Measurements from ENCODE around the gene LAMA1.

LAMA1 gene

DNA sequence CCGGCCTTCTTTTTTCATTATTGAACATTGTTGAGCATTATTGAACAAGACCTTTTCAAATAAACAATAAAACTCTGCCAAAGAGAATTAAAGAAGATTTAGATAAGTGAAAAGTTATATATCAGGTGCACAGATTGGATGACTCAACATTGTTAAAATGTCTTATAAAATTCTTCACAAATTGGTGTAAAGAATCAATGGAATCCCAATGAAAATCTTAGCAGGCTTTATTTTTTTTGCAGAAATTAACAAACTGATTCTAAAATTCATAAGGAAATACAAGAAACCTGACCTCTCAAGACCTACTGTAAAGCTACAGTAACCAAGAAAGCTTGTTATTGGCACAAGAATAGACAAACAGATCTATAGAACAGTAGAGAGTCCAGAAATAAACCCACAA, 70.3 kb downstream of the LAMA1 start:
- DNase-seq = no peak

DNA sequence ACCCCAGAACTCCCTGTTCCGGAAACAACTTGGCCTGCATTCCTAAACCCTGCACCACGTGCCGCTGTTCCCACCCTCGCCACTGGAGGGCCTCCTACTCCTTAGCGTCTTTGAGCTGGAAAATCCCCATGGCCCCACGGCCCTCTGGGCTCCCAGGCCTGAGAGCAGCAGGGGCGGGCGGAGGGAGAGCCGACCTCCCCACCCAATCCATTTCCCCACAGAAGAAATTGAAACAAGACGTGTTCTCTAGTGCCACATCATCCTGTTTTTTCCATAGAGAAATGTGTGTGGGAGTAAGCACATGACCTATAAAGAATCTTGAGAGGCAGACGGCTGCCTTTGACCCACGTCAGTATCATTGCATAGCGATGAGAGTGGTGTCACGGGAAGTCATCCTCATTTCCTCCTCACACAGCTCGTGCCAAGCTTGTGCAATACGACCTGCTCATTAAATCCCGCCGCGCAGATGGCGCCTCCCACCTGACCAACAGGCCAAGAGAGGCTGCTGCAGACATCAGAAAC, 79.2 kb downstream of the LAMA1 start:
- DNase-seq = peak; percentile 96

DNA sequence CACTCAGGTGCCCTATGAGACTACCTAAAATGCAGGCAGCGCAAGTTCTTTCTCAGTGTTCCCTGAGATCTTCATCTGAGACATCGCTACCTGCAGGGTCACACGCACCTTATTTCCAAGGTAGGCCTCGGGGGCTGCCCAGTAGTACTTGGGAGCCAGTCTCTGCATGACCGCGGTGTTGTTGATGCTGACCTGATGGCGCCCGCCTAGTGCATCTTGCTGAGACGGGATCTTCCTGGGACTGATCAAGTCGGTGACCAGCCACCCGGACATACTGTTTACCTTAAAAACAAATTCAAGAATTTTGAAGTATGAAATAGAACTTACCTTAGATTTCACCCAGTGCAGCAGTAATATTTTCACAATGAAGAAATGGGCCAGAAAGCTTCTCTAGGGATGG, 80.1 kb downstream of the LAMA1 start:
- DNase-seq = no peak

DNA sequence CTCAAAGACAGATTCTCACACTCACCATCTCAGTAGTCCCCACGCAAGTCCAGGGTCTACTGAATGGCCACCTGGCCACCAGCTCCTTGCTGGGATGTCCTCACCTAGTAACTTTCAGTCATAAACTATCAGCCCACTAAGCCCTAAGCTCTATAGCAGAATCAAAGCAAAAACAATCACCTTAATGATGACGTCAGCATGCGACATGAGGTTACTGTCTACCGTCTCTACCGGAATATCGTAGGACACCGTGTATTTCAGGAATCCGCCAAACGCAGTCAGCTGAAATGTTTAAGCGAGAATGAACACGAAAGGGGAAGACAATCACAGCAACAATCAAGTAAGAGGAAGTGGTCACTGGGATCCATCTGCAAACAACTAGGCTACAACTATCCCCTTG, 81.8 kb downstream of the LAMA1 start:
- DNase-seq = no peak

DNA sequence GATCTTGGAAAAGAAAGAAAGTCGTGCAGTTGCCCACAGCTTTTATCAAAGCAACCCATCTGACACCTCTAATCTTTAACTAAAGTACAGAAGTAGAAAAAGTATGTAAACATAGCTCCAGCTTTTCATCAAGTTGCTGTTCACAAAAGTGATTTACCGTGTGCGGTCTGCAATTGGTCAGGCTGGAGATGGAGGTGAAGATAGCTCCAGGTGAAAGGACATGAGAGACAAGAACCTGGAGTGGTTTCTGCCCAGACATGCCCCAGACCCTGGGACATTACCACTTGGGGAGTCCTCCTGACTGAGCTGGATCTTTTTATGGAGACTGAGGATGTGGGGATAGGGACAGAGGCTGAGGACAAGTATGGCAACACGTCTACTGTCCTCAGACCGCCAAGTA, 82.7 kb downstream of the LAMA1 start:
- DNase-seq = no peak

DNA sequence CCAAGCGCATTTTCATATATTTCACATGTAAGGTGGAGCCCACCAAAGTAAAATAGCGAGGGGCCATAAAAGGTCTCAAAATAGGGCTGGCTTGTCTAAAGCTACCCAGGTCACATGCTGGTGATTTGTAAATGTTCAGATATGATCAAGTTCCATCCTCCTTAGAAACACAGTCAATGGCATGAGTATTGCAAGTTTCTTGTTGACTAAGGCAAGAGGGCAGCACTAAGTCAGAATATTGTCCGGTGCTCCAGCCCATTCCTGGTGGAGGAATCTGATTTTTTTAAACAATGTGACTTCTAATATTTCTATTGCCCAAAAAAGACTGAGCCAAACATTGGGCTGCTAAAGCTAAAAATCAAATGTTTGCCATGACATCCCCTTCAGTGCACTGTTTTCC, 85.1 kb downstream of the LAMA1 start:
- no peak for DNase-seq

- no peak for DNase-seq
These were observed 89.0 kb downstream of the LAMA1 start for GRCh38 chr18:7028625-7029024.

DNA sequence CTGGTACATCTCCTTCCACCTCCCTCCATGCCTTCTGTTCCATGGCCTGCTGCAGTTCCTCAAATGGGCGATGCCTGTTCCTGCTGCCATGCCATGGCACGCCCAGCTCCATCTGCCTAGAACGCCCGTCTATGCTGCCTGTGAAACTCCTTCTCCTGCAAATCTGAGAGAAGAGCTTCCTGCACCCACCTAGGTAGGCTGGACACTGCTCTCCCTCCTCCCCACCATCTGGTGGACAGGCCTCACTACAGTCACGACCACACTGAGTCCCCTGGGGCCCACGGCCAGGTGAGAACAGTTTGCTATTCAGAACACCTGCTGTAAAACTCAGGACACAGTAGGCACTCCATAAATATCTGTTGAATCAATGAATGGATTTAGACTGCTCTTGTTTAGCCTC, 92.4 kb downstream of the LAMA1 start:
- DNase-seq = no peak

DNA sequence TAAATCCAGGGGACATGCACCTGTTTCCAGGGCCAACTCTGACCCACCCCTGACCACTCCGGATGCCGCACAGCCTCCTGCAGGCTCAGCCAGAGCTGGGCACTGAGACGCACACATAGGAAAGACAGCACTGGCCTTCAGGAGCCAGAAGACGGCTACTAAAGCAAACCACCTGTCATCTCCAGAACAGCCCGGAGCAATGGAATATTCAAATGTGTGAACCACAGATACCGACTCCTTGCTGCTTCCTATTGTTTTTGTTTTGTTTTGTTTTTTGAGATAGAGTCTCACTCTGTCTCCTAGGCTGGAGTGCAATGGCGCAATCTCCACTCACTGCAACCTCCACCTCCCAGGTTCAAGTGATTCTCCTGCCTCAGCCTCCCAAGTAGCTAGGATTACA, 94.0 kb downstream of the LAMA1 start:
- no peak for DNase-seq

GRCh38 chr18:7023063-7023580, 94.5 kb downstream of the LAMA1 start:
- DNase-seq = no peak

GRCh38 chr18:7021994-7022840, 95.4 kb downstream of the LAMA1 start:
- DNase-seq = peak; percentile 41

DNA sequence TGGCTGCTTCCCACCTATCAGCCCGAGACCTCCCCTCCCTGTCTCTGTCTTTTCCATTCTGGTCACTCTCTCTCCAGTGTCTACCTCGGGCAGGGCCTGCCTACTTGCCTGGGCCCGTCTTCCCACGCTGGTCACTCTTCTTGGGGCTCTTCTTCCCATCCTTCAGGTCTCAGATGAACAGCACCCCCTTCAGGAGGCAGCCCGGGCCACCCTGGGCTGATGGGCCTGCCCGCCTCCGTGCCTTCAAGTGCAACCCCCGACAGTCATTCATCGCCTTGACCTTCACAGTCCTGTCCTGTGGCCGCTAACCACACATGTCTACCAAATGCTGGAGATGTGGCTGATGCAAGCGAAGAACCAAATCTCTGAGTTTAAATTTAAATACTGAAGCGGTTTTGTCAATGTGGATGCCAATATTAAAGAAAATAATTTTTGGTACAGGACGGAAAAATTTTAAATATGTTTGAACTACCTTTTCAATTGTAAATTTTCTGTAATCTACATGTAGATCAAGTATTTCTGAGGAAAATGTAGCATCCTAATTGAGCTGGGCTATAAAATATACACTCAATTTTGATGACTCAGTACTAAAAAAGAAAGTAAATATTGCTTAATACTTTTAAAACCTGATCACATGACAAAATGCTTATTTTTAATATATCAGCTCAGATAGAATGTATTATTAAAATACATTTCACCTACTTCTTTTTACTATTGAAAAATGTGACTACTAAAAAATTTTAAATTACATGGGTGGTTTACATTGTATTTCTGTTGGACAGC, 96.4 kb downstream of the LAMA1 start:
- DNase-seq = no peak

DNA sequence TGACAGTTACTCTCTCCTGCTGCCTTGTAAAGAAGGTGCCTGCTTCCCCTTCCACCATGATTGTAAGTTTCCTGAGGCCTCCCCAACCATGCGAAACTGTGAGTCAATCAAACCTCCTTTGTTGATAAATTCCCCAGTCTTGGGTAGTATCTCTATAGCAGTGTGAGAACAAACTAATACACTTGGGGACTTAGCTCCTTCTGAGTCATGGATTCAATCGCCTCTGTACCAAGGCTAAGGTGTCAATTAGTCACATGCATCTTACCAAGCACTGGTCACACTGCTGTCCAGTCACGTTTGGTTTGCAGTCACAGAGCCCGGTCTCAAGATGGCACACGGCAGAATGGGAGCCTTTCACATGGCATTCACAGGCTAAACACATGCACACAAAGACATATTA, 100.6 kb downstream of the LAMA1 start:
- DNase-seq = no peak

GRCh38 chr18:7011142-7011541, 106.5 kb downstream of the LAMA1 start:
- no peak for DNase-seq

DNA sequence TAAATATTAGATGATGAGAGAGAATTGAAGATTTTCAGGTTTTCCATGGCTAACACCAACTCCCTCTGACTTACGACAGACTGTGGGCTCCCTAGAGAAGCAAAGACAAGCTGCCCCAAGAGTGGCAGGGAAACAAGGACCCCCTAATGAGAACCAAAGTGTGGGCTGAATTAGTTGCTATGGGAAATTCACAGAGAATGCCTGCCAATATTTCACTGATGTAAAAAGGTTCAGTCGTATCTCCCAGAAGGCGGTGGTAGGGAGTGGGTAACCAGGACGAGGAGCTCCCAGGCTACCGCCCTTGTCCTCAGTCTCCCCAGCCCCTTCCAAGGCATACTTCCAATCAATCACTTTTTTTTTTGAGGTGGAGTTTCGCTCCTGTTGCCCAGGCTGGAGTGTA, 113.6 kb downstream of the LAMA1 start:
- no peak for DNase-seq

GRCh38 chr18:7002107-7002506, 115.5 kb downstream of the LAMA1 start:
- DNase-seq = no peak

DNA sequence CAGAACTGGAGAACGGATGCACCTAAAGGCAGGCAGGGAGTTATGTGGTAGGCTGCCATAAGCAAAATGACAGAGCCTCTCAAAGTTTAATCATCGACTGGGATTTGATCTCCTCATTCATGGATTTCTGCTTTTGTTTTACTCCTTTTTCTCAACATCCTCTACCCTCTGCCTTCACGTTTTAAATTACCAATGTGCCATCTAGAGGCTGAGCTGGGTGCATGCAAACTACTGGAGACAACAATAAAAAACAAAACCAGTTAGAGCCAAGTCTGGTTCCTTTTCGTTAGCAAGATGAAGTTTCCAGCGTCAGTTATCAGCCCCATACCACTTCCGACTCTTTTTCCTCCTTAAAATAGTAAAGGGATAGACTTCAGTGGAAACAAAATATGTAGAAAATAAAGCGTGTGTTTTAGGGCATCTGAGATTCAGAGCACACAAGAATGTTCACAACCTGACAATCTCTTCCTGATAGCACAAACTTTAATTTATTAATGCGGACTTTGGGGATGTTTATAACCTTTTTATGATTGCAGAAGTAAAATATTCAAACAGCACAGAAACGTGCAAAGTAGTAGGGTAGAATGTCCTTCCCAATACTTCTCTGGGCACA, 117.0 kb downstream of the LAMA1 start:
- peak; percentile 33 for DNase-seq

DNA sequence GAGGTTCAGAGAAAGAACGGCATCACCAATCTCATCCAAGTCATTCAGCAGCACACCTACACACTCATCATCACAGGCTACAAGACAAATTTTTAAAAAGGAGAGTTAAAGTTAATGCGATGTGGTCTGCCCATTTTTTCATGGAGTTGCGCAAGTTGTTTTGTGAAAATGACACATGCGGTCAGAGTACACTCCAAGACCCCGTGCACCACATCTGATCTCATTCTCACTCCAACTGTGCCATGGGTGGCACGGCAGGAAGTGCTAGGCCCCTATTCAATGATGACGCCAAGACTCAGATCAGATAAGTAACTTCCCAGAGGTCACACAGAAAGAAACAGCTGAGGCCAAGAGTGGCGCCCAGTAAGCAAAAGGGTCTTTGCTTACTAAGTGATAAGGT, 119.8 kb downstream of the LAMA1 start:
- DNase-seq = no peak

DNA sequence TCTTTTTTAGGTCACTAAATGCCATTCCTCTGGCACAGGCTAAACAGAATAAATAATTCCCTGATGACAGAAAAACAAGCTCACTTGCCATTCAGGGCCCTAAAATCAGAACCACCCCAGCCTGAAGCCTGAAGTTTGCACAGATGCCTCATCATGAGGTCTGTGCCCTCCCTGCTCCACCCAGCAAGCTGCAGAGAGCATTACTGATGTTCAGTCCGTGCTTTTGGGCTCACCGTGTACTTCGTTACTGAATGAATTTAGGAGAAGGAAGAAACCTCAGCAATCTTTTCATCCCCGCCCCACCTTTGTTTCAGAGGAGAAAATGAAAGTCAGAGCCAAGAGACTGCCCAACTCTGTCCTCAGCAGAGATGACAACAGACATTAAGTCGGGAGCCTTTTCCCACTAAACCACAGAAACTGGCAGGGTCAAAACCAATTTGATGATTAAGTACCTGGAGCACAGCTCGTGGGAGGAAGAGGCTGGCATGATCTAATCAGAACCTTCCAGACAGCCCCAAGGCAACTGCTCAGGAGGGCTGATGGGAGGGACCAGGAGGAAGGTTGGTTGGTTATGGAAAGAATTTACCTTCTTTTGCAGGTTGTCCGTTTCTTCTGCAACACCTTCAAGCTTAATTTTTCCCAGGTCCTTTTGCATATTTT, 122.7 kb downstream of the LAMA1 start:
- DNase-seq = peak; percentile 8

- DNase-seq = peak; percentile 34
These were observed 123.4 kb downstream of the LAMA1 start for GRCh38 chr18:6994056-6994770.

- DNase-seq = no peak
These were observed 124.8 kb downstream of the LAMA1 start for GRCh38 chr18:6992761-6993160.

- DNase-seq = no peak
These were observed 134.2 kb downstream of the LAMA1 start for GRCh38 chr18:6983366-6983765.

Measured in fibroblast of skin of abdomen (primary cell).